ENCODE measurements around the gene RPS16.

RPS16 gene

GRCh38 chr19:39384839-39385568, 50.7 kb downstream of the RPS16 start:
- no peak for ATAC-seq

Data from activated CD4-positive, CD25-positive, alpha-beta regulatory T cell treated with anti-CD3 and anti-CD28 coated beads, Interleukin-2, amount 50 U/mL, for 24 hours (primary cell).